Measurements from ENCODE around the gene SOD2. TPM values are rescaled to one million over a fixed set of nuclear protein-coding genes. Genes with fewer than 3 reads are reported as not detected.

The SOD2 gene
- total RNA-seq, 1 experiment from 2014 or later: 80.5 TPM

GRCh38 chr6:159650314-159650713 lies 42.7 kb downstream of the SOD2 start:
- H3K56ac ChIP-seq (ENCODE audit: insufficient read length, low read depth, low read length): no peak overlapping the region
- no peak for TF ChIP-seq CTCF (conservative IDR thresholded peaks at IDR 0.05)
- Mint-ChIP-seq H3K9me3 (peaks cover 0 to 3% of the 10 kb centered on the region in 2 experiments; a peak in 2 of 5 replicates), H3K27ac (peak overlapping the region in 1 of 3 experiments; percentile 36; a peak in 1 of 7 replicates), H3K36me3 (ENCODE audit: insufficient read depth in 1 of 3, low read depth in 3 of 3) (no peaks in the 10 kb centered on the region), H3K4me1 (peaks cover 7% of the 10 kb centered on the region in 2 experiments), H3K27me3 (ENCODE audit: low read depth) (no peaks in the 10 kb centered on the region), H3K4me3 (no peak overlapping the region)
- H3K23ac ChIP-seq (ENCODE audit: insufficient read length, low read depth, low read length): no peak overlapping the region
- H3K27me3 ChIP-seq (ENCODE audit: insufficient read depth, low read length): no peaks in the 10 kb centered on the region
- no peaks in the 10 kb centered on the region for H3K79me2 ChIP-seq (ENCODE audit: insufficient read depth, low read length)
- H3K9me3 ChIP-seq (ENCODE audit: control insufficient read depth, low read depth, low read length): no peaks in the 10 kb centered on the region
- no peak overlapping the region for H2BK12ac ChIP-seq (ENCODE audit: insufficient read length, low read depth, low read length)
- H3K4ac ChIP-seq (ENCODE audit: low read depth, low read length): no peak overlapping the region
- H3K14ac ChIP-seq (ENCODE audit: insufficient read depth, low read length): no peak overlapping the region; the same call in 1 of the 2 replicates
- no peaks in the 10 kb centered on the region for H3K79me1 ChIP-seq (ENCODE audit: insufficient read depth, low read depth, low read length, poor library complexity, severe bottlenecking)
- no peak overlapping the region for H3K4me2 ChIP-seq (ENCODE audit: insufficient read depth, insufficient read length, low read length)
- no peak overlapping the region for H2AFZ ChIP-seq (ENCODE audit: low read length)
- H2AK5ac ChIP-seq (ENCODE audit: insufficient read length, low read length): no peak overlapping the region
- H4K91ac ChIP-seq (ENCODE audit: insufficient read length, low read depth, low read length): no peak overlapping the region
- H4K5ac ChIP-seq (ENCODE audit: insufficient read length, low read depth, low read length): no peak overlapping the region
- H2BK20ac ChIP-seq (ENCODE audit: low read depth, low read length, poor library complexity, severe bottlenecking): no peak overlapping the region
- no peak for DNase-seq
- H3K27ac ChIP-seq (ENCODE audit: insufficient read length, low read depth, low read length): no peak overlapping the region
- H2BK120ac ChIP-seq (ENCODE audit: low read depth, low read length, poor library complexity, severe bottlenecking): no peak overlapping the region
- no peak overlapping the region for H2BK5ac ChIP-seq (ENCODE audit: insufficient read length, low read length)
- no peaks in the 10 kb centered on the region for H4K20me1 ChIP-seq (ENCODE audit: control insufficient read depth, insufficient read depth, insufficient read length)
- WGBS (ENCODE audit: extremely low coverage, insufficient read length, low lambda C conversion rate): no CpG with 5 or more reads among the region's 8 CpGs
- H3K4me1 ChIP-seq (ENCODE audit: insufficient read depth, low read length): no peaks in the 10 kb centered on the region
- H3K18ac ChIP-seq (ENCODE audit: insufficient read length, low read depth, low read length): no peak overlapping the region
- H2BK15ac ChIP-seq (ENCODE audit: low read depth, low read length): no peak overlapping the region
- no peak overlapping the region for H3K9ac ChIP-seq (ENCODE audit: extremely low read depth, insufficient read length, low read length)
- no peak overlapping the region for H4K8ac ChIP-seq (replicated peaks; ENCODE audit: insufficient read length, low read depth, low read length)
- H3K23me2 ChIP-seq (ENCODE audit: insufficient read length, low read depth, low read length, poor library complexity, severe bottlenecking): no peaks in the 10 kb centered on the region
- H3T11ph ChIP-seq (ENCODE audit: low read length): no peak overlapping the region

Measured in H9 (cell line).